ENCODE results near the gene ELFN2. TPM values are rescaled to one million over a fixed set of nuclear protein-coding genes. Genes with fewer than 3 reads are reported as not detected.

Gene ELFN2
- total RNA-seq, 1 experiment from 2014 or later = 4.0 TPM

DNA sequence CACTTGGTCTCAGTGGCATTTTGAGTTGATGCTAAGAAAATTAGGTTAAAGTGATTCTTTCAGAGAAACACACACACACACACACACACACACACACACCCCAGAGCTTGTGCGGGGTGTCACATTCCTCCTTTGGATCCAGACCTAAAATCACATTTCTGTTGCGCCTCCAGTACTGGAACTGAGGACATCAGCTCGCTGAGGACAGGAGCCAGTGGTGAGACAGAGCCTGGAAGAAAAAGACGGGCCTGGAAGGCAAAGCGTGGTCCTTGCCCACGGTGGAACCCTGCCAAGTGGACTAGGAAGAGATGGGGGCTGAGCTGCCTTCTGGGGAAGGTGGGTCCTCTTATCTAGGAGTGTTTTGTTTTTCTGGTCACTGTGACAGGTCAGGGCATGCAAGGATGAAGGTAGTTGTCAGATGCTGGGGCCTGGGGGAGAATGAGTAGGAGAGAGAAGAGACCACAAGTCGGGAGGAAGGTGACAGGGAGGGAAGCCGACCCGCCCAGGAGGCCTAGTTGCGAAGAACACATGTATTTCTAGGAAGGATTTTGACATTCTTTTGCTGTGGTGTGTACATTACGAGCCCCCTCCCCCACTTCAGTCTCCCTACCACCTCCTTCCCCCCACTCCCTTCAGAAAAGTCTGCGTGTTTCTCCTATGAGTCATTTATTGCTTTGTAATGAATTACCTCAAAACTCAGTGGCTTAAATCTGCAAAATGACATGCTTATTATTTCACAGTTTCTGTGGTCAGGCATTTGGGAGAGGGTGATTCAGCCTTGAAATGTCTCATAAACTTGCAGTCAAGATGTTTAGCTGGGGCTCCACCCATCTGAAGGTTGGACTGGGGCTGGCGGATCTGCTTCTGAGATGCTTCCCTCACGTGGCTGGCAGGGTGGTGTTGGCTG, 4.8 kb upstream of the ELFN2 start:
- no peaks in the 10 kb centered on the region for H3K27me3 ChIP-seq (replicated peaks; ENCODE audit: control insufficient read depth, insufficient read depth, low read length)
- H3K36me3 ChIP-seq (ENCODE audit: control insufficient read depth, insufficient read depth, low read length) = no peaks in the 10 kb centered on the region
- no peaks in the 10 kb centered on the region for H3K27me3 Mint-ChIP-seq (ENCODE audit: insufficient read depth, unreplicated experiment)
- CTCF ChIA-PET = interaction anchor here (1.0 to 1.4 kb wide), 3 partner anchors 23 to 232 kb away, joined by 3 read pairs; no protein-coding TSS in a partner anchor
- peaks cover 9% of the 10 kb centered on the region for H3K36me3 Mint-ChIP-seq (ENCODE audit: insufficient read depth, unreplicated experiment)
- H3K9me3 ChIP-seq = no peaks in the 10 kb centered on the region
- H3K9me3 Mint-ChIP-seq (ENCODE audit: unreplicated experiment) = no peaks in the 10 kb centered on the region
- POLR2A ChIA-PET = interaction anchor here (1.0 kb wide), 1 partner anchor 23 kb away, joined by 3 read pairs; no protein-coding TSS in a partner anchor
- peak overlapping the region; percentile 69 for H3K27ac Mint-ChIP-seq (ENCODE audit: unreplicated experiment)
- DNase-seq = peak; percentile 67 to 76
- no peak overlapping the region for H3K4me3 ChIP-seq (ENCODE audit: low read depth, low read length)
- TF ChIP-seq, protein P1, sequence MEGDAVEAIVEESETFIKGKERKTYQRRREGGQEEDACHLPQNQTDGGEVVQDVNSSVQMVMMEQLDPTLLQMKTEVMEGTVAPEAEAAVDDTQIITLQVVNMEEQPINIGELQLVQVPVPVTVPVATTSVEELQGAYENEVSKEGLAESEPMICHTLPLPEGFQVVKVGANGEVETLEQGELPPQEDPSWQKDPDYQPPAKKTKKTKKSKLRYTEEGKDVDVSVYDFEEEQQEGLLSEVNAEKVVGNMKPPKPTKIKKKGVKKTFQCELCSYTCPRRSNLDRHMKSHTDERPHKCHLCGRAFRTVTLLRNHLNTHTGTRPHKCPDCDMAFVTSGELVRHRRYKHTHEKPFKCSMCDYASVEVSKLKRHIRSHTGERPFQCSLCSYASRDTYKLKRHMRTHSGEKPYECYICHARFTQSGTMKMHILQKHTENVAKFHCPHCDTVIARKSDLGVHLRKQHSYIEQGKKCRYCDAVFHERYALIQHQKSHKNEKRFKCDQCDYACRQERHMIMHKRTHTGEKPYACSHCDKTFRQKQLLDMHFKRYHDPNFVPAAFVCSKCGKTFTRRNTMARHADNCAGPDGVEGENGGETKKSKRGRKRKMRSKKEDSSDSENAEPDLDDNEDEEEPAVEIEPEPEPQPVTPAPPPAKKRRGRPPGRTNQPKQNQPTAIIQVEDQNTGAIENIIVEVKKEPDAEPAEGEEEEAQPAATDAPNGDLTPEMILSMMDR (IDR thresholded peaks at IDR 0.05; ENCODE audit: insufficient read depth in 1 of 2, low read depth in 1 of 2, low read length in 1 of 2, severe bottlenecking in 1 of 2, unreplicated experiment in 1 of 2) = no peak
- H3K4me1 Mint-ChIP-seq (ENCODE audit: low read depth, unreplicated experiment) = peaks cover 45% of the 10 kb centered on the region
- intact Hi-C loops (cut with micrococcal nuclease; ENCODE audit: unreplicated experiment) = loop anchor here (1.0 to 2.0 kb wide), 2 partner anchors 25 to 77 kb away; no protein-coding TSS in a partner anchor
- peaks cover 35% of the 10 kb centered on the region for H3K4me1 ChIP-seq
- TSS peak; percentile 57 for BruUV-seq (replicated peaks)
- peak overlapping the region; percentile 24 for H3K4me3 Mint-ChIP-seq (ENCODE audit: unreplicated experiment)

DNA sequence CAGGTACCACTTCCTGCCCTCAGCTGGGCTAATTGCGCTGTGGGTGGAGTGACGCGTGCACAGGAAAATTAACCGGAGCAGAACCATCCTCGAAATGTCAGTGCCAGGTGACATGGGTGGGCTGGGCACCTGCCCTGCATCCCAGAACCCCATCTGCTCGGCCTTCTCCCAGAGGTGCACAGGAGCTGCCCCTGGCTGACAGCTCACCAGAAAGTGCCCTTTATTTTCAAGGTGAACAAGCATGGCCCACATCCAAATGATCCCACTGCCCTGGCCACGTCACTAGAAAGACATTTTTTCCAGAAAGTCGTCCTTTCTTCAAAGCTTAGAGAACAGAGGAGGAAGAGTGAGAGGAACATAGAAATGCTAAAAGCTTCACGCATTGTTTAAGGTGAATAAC, 4.1 kb upstream of the ELFN2 start:
- Mint-ChIP-seq H3K4me3 (ENCODE audit: unreplicated experiment) (no peak overlapping the region), H3K4me1 (ENCODE audit: low read depth, unreplicated experiment) (peaks cover 45% of the 10 kb centered on the region), H3K9me3 (ENCODE audit: unreplicated experiment) (no peaks in the 10 kb centered on the region), H3K27ac (ENCODE audit: unreplicated experiment) (peak overlapping the region; percentile 69), H3K36me3 (ENCODE audit: insufficient read depth, unreplicated experiment) (peaks cover 9% of the 10 kb centered on the region), H3K27me3 (ENCODE audit: insufficient read depth, unreplicated experiment) (no peaks in the 10 kb centered on the region)
- CTCF ChIA-PET = interaction anchor here (1.0 to 1.4 kb wide), 2 partner anchors 24 to 41 kb away, joined by 3 read pairs; no protein-coding TSS in a partner anchor
- Histone ChIP-seq H3K4me1 (peaks cover 35% of the 10 kb centered on the region), H3K9me3 (no peaks in the 10 kb centered on the region), H3K36me3 (ENCODE audit: control insufficient read depth, insufficient read depth, low read length) (no peaks in the 10 kb centered on the region), H3K4me3 (ENCODE audit: low read depth, low read length) (no peak overlapping the region), H3K27me3 (replicated peaks; ENCODE audit: control insufficient read depth, insufficient read depth, low read length) (no peaks in the 10 kb centered on the region)
- no TSS peak for BruUV-seq (replicated peaks)
- POLR2A ChIA-PET = interaction anchor here (1.0 kb wide), 1 partner anchor 23 kb away, joined by 3 read pairs; no protein-coding TSS in a partner anchor
- intact Hi-C loops (cut with micrococcal nuclease; ENCODE audit: unreplicated experiment) = no loop called here
- TF ChIP-seq, protein P1 (IDR thresholded peaks at IDR 0.05; ENCODE audit: insufficient read depth in 1 of 2, low read depth in 1 of 2, low read length in 1 of 2, severe bottlenecking in 1 of 2, unreplicated experiment in 1 of 2) = no peak
- no peak for DNase-seq

GRCh38 chr22:37430941-37431340, 3.7 kb upstream of the ELFN2 start:
- TF ChIP-seq, protein P1 (IDR thresholded peaks at IDR 0.05; ENCODE audit: insufficient read depth in 1 of 2, low read depth in 1 of 2, low read length in 1 of 2, severe bottlenecking in 1 of 2, unreplicated experiment in 1 of 2) = no peak
- H3K4me3 Mint-ChIP-seq (ENCODE audit: unreplicated experiment) = no peak overlapping the region
- no peaks in the 10 kb centered on the region for H3K9me3 Mint-ChIP-seq (ENCODE audit: unreplicated experiment)
- intact Hi-C loops (cut with micrococcal nuclease; ENCODE audit: unreplicated experiment) = no loop called here
- no peaks in the 10 kb centered on the region for H3K27me3 ChIP-seq (replicated peaks; ENCODE audit: control insufficient read depth, insufficient read depth, low read length)
- H3K27ac Mint-ChIP-seq (ENCODE audit: unreplicated experiment) = peak overlapping the region; percentile 69
- peaks cover 9% of the 10 kb centered on the region for H3K36me3 Mint-ChIP-seq (ENCODE audit: insufficient read depth, unreplicated experiment)
- no TSS peak for BruUV-seq (replicated peaks)
- ChIA-PET POLR2A (no interaction called here), CTCF (interaction anchor here (0.6 to 1.0 kb wide), 2 partner anchors 42 to 177 kb away, joined by 3 to 9 read pairs; no protein-coding TSS in a partner anchor)
- peaks cover 35% of the 10 kb centered on the region for H3K4me1 ChIP-seq
- H3K27me3 Mint-ChIP-seq (ENCODE audit: insufficient read depth, unreplicated experiment) = no peaks in the 10 kb centered on the region
- H3K36me3 ChIP-seq (ENCODE audit: control insufficient read depth, insufficient read depth, low read length) = no peaks in the 10 kb centered on the region
- H3K4me1 Mint-ChIP-seq (ENCODE audit: low read depth, unreplicated experiment) = peaks cover 45% of the 10 kb centered on the region
- DNase-seq = no peak
- H3K4me3 ChIP-seq (ENCODE audit: low read depth, low read length) = no peak overlapping the region
- no peaks in the 10 kb centered on the region for H3K9me3 ChIP-seq

Measured in Caco-2 (cell line).